ENCODE data around the gene ZNF768. TPM values are rescaled to one million over a fixed set of nuclear protein-coding genes. Genes with fewer than 3 reads are reported as not detected.

The ZNF768 gene
- total RNA-seq, 4 donors from 2014 or later: 27.4 to 44.9 (median 32.3) TPM

- H3K9me3 ChIP-seq: no peaks in the 10 kb centered on the region
- no peak for DNase-seq
- peaks cover 0 to 5% of the 10 kb centered on the region in 2 donors for H3K4me1 ChIP-seq
- H3K4me3 ChIP-seq (replicated peaks in 1 of 3): no peak overlapping the region
- WGBS, 2 donors: 90 to 92% methylated on average over 20 of the region's 20 CpGs
- H3K27ac ChIP-seq: no peak overlapping the region
- TF ChIP-seq CTCF (IDR thresholded peaks at IDR 0.05): no peak
- TF ChIP-seq POLR2A (IDR thresholded peaks at IDR 0.05): no peak
- H3K27me3 ChIP-seq: no peaks in the 10 kb centered on the region
- H3K36me3 ChIP-seq: peaks cover 0 to 2% of the 10 kb centered on the region in 2 donors
- intact Hi-C loops (cut with DNase I): no loop called here
Observed at GRCh38 chr16:30519120-30520049, 7.0 kb downstream of the ZNF768 start.

GRCh38 chr16:30518552-30518951, 7.8 kb downstream of the ZNF768 start:
- Histone ChIP-seq H3K36me3 (no peaks in the 10 kb centered on the region), H3K4me3 (replicated peaks in 1 of 3) (no peak overlapping the region), H3K4me1 (peaks cover 0 to 5% of the 10 kb centered on the region in 2 donors), H3K27ac (no peak overlapping the region), H3K27me3 (no peaks in the 10 kb centered on the region), H3K9me3 (no peaks in the 10 kb centered on the region)
- intact Hi-C loops (cut with DNase I): no loop called here
- TF ChIP-seq POLR2A (IDR thresholded peaks at IDR 0.05) (no peak), CTCF (IDR thresholded peaks at IDR 0.05) (no peak)
- DNase-seq: no peak
- 86 to 89% methylated on average over 9 to 10 of the region's 10 CpGs for WGBS, 2 donors

DNA sequence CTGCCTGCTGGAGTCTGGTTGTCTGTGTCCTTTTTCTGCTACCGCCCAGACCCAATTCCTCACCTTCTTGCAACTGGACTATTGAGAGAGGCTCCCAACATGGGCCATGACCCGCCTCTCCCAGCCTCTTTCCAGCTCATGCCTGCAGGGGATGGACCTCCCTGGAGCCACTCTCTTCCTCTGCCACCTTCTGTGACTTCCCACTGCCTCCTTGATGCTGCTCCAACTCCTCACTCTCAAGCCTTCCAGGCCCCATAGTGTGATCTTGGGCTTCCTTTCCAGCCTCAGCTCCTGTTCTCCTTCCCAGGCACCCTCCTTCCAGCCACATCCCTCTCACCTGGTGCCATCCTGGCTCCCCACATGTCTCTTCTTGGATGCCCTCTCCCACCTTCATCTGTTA, 11.1 kb downstream of the ZNF768 start:
- H3K4me3 ChIP-seq (replicated peaks in 1 of 3): no peak overlapping the region
- intact Hi-C loops (cut with DNase I): no loop called here
- no peak overlapping the region for H3K27ac ChIP-seq
- 87 to 88% methylated on average over 2 of the region's 2 CpGs for WGBS, 2 donors
- no peaks in the 10 kb centered on the region for H3K9me3 ChIP-seq
- no peak for DNase-seq
- H3K27me3 ChIP-seq: no peaks in the 10 kb centered on the region
- TF ChIP-seq POLR2A (IDR thresholded peaks at IDR 0.05) (no peak), CTCF (IDR thresholded peaks at IDR 0.05) (no peak)
- H3K4me1 ChIP-seq: no peaks in the 10 kb centered on the region
- no peaks in the 10 kb centered on the region for H3K36me3 ChIP-seq

GRCh38 chr16:30511509-30511908, 14.9 kb downstream of the ZNF768 start:
- Histone ChIP-seq H3K27ac (no peak overlapping the region), H3K27me3 (no peaks in the 10 kb centered on the region), H3K4me3 (replicated peaks in 1 of 3) (no peak overlapping the region), H3K36me3 (no peaks in the 10 kb centered on the region), H3K4me1 (no peaks in the 10 kb centered on the region), H3K9me3 (no peaks in the 10 kb centered on the region)
- no peak for TF ChIP-seq CTCF (IDR thresholded peaks at IDR 0.05)
- no peak for TF ChIP-seq POLR2A (IDR thresholded peaks at IDR 0.05)
- WGBS, 2 donors: 81 to 95% methylated on average over 3 of the region's 3 CpGs
- DNase-seq: no peak
- intact Hi-C loops (cut with DNase I): loop anchor here (5.0 kb wide), 1 partner anchor 74 kb away; no protein-coding TSS in a partner anchor

- Histone ChIP-seq H3K4me3 (replicated peaks in 1 of 3) (no peak overlapping the region), H3K4me1 (no peaks in the 10 kb centered on the region), H3K36me3 (no peaks in the 10 kb centered on the region), H3K9me3 (no peaks in the 10 kb centered on the region), H3K27me3 (no peaks in the 10 kb centered on the region), H3K27ac (no peak overlapping the region)
- WGBS, 2 donors: 71 to 74% methylated on average over 3 to 4 of the region's 4 CpGs
- intact Hi-C loops (cut with DNase I): loop anchor here (5.0 kb wide), 1 partner anchor 73 kb away; no protein-coding TSS in a partner anchor
- TF ChIP-seq CTCF (IDR thresholded peaks at IDR 0.05) (no peak), POLR2A (IDR thresholded peaks at IDR 0.05) (no peak)
- no peak for DNase-seq
Observed at GRCh38 chr16:30510376-30510938, 15.9 kb downstream of the ZNF768 start.

Measured in thyroid gland (tissue), 4 donors.